A673 (cell line): ENCODE measurements around the gene HOXC5. TPM values are rescaled to one million over a fixed set of nuclear protein-coding genes. Genes with fewer than 3 reads are reported as not detected.

Source experiments
- BruUV-seq: library from RNA; stranded (reverse); fragments of 400-500 nt; replicated peaks from 2 replicates; lab custom pipeline; 2021; lab: Mats Ljungman, UMichigan
- CTCF ChIA-PET: fragments of 300-600 bp; sonication (Branson Sonifier 250); formaldehyde crosslinking; loops from one replicate; lab custom pipeline; 2022; ENCODE audit warnings: antibody characterized with exemption; lab: Charles Lee
- POLR2A ChIA-PET: fragments of 300-600 bp; sonication (Branson Sonifier 250); formaldehyde crosslinking; loops from one replicate; lab custom pipeline; 2022; ENCODE audit warnings: antibody characterized with exemption; ENCODE audit not compliant: low non-redundant PET; lab: Charles Lee
- DNase-seq: peaks from one replicate; pipeline ENCODE4 v3.0.0-alpha.2; 2015; ENCODE audit warnings: low spot score
- H3K27ac ChIP-seq: fragments of 200-600 bp; sonication (generic); 2 replicates; pipeline ENCODE4 v1.5.1; 2016; ENCODE audit warnings: mixed run types, low read depth, mild to moderate bottlenecking, mixed read lengths, antibody characterized with exemption, low read length; ENCODE audit not compliant: poor library complexity, severe bottlenecking
- H3K27me3 ChIP-seq: fragments of 200-600 bp; sonication (generic); replicated peaks from 2 replicates; pipeline ENCODE4 v1.6.1; 2017; ENCODE audit warnings: mixed run types, low read depth, mild to moderate bottlenecking, mixed read lengths, antibody characterized with exemption, low read length; ENCODE audit not compliant: insufficient read depth, poor library complexity
- H3K36me3 ChIP-seq: fragments of 200-600 bp; sonication (generic); 2 replicates; pipeline ENCODE4 v1.6.1; 2016; ENCODE audit warnings: mixed run types, mild to moderate bottlenecking, mixed read lengths, antibody characterized with exemption, low read length; ENCODE audit not compliant: insufficient read depth, poor library complexity, severe bottlenecking
- H3K4me1 ChIP-seq: fragments of 200-600 bp; sonication (generic); 2 replicates; pipeline ENCODE4 v1.6.1; 2017; ENCODE audit warnings: mixed run types, mild to moderate bottlenecking, mixed read lengths, antibody characterized with exemption, low read length; ENCODE audit not compliant: insufficient read depth, poor library complexity, severe bottlenecking
- H3K4me3 ChIP-seq: fragments of 200-600 bp; sonication (generic); 2 replicates; pipeline ENCODE4 v1.5.1; 2016; ENCODE audit warnings: low read depth, mixed run types, mild to moderate bottlenecking, mixed read lengths, low read length; ENCODE audit not compliant: poor library complexity, severe bottlenecking
- H3K9me3 ChIP-seq: fragments of 200-600 bp; sonication (generic); 2 replicates; pipeline ENCODE4 v1.6.1; 2016; ENCODE audit warnings: mixed run types, low read depth, mild to moderate bottlenecking, mixed read lengths, antibody characterized with exemption, low read length; ENCODE audit not compliant: poor library complexity, severe bottlenecking
- EZH2 ChIP-seq: fragments of 200-600 bp; sonication (generic); IDR thresholded peaks from 2 replicates; pipeline ENCODE4 v1.6.1; 2017; ENCODE audit warnings: borderline replicate concordance, low read depth, mild to moderate bottlenecking, mixed read lengths, antibody characterized with exemption, low read length; ENCODE audit not compliant: poor library complexity, severe bottlenecking
- intact Hi-C: fragments of 100-400 bp; cut with micrococcal nuclease; formaldehyde crosslinking; loops from one replicate; pipeline ENCODE4 v1.10.0; 2022; ENCODE audit not compliant: unreplicated experiment
- total RNA-seq: library from RNA; stranded (reverse); gene quantifications from 2 replicates; pipeline ENCODE4 v1.2.3, GENCODE V29; 2021
- TF ChIP-seq, protein P1 (sequence below): fragments of 300-800, 200-600 bp; sonication (generic); conservative IDR thresholded peaks from 2 replicates; pipeline ENCODE4 v1.5.1; 2017; ENCODE audit warnings: low read depth, mild to moderate bottlenecking, antibody characterized with exemption, low read length, moderate library complexity, mixed read lengths

The HOXC5 gene
- total RNA-seq, 1 experiment from 2014 or later, result 1.9 TPM

DNA sequence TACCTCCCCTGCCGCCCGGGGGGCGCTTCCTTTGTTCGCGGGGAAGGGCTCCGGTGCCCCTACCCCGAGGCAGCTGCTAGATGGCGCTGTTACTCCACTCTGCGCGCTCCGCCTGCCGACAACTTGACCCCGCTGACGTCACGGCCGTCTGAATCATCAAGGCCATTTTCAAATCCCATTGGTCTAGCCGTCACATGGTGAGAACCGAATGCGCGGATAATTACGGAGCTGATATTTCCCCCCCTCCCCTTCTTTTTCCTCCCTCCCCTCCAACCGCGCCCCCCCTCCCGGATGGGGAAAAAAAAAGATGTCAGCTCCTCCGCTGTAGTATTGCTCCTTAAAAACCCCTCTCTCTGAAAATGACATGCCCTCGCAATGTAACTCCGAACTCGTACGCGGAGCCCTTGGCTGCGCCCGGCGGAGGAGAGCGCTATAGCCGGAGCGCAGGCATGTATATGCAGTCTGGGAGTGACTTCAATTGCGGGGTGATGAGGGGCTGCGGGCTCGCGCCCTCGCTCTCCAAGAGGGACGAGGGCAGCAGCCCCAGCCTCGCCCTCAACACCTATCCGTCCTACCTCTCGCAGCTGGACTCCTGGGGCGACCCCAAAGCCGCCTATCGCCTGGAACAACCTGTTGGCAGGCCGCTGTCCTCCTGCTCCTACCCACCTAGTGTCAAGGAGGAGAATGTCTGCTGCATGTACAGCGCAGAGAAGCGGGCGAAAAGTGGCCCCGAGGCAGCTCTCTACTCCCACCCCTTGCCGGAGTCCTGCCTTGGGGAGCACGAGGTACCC, 47.8 kb upstream of the HOXC5 start, which contains the start of gene HOXC10:
Gene HOXC10, plus strand, starts transcription at position 246 of the 791 bp plus-strand sequence. Its CDS starts 114 bp downstream, at position 360.
- Histone ChIP-seq H3K4me3 (peak within 1 kb of the TSS; percentile 72), H3K4me1 (peaks cover 43% of the 10 kb centered on the region), H3K36me3 (no peaks in the 10 kb centered on the region), H3K9me3 (no peaks in the 10 kb centered on the region), H3K27me3 (no peaks in the 10 kb centered on the region), H3K27ac (peak within 1 kb of the TSS; percentile 81)
- ChIA-PET CTCF (interaction anchor here (0.5 to 3.4 kb wide), 28 partner anchors 9 to 395 kb away, joined by 3 to 32 read pairs (median 6); partner anchors contain the start of genes HOXC5, HOXC8, HOXC9 and SMUG1), POLR2A (interaction anchor here (0.5 to 0.6 kb wide), 4 partner anchors 21 to 308 kb away, joined by 3 to 15 read pairs (median 4); no protein-coding TSS in a partner anchor)
- intact Hi-C loops, result loop anchor here (1.0 to 10.0 kb wide), 5 partner anchors 218 to 390 kb away; no protein-coding TSS in a partner anchor
- TF ChIP-seq, protein P1, sequence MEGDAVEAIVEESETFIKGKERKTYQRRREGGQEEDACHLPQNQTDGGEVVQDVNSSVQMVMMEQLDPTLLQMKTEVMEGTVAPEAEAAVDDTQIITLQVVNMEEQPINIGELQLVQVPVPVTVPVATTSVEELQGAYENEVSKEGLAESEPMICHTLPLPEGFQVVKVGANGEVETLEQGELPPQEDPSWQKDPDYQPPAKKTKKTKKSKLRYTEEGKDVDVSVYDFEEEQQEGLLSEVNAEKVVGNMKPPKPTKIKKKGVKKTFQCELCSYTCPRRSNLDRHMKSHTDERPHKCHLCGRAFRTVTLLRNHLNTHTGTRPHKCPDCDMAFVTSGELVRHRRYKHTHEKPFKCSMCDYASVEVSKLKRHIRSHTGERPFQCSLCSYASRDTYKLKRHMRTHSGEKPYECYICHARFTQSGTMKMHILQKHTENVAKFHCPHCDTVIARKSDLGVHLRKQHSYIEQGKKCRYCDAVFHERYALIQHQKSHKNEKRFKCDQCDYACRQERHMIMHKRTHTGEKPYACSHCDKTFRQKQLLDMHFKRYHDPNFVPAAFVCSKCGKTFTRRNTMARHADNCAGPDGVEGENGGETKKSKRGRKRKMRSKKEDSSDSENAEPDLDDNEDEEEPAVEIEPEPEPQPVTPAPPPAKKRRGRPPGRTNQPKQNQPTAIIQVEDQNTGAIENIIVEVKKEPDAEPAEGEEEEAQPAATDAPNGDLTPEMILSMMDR, result peak; percentile 80
- TF ChIP-seq EZH2, result no peak
- DNase-seq, result peak; percentile 99
- no TSS peak for BruUV-seq

DNA sequence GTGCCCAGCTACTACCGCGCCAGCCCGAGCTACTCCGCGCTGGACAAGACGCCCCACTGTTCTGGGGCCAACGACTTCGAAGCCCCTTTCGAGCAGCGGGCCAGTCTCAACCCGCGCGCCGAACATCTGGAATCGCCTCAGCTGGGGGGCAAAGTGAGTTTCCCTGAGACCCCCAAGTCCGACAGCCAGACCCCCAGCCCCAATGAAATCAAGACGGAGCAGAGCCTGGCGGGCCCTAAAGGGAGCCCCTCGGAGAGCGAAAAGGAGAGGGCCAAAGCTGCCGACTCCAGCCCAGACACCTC, 47.2 kb upstream of the HOXC5 start:
- intact Hi-C loops, result loop anchor here (2.0 to 10.0 kb wide), 2 partner anchors 221 to 389 kb away; no protein-coding TSS in a partner anchor
- TF ChIP-seq EZH2, result no peak
- TF ChIP-seq, protein P1, result no peak

DNA sequence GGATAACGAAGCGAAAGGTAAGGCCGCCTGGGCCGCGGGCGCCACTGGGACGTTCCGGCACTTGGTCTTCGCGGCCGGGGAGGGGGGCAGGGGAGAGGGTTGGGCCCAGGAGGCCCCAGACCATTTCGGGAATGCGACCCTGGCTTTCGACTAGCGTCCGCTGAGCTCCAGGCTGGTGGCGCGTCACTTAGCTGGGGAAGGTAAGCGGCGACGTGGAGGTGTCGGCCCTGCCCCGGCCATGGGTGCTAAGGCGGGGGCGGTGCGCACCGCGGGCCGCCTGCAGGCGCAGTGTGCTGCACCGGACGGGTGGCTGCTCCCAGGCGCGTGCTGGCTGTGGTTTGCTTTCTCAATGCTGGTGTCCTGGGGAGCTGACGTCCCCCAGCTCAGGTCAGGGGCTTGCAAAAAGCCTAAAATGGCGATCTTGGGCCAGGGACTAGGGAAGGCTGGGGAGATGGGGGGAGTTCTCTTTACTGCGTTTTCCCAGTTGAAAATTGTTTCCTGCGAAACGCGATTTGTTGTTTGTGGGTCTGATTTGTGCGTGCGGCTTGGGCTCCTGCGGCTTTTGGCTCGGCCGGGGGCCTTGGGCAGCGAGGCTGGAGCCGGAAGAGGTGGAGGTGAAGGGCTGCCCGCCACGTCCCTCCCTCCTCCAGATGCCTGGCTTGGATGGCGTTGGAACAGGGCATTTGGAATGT, 46.7 kb upstream of the HOXC5 start:
- intact Hi-C loops, result loop anchor here (2.0 to 10.0 kb wide), 2 partner anchors 221 to 389 kb away; no protein-coding TSS in a partner anchor
- TF ChIP-seq, protein P1, result no peak
- no peak for TF ChIP-seq EZH2
- H3K4me3 ChIP-seq, result peak overlapping the region; percentile 72
- H3K36me3 ChIP-seq, result no peaks in the 10 kb centered on the region
- DNase-seq, result no peak
- no peaks in the 10 kb centered on the region for H3K9me3 ChIP-seq
- BruUV-seq, result no TSS peak
- peaks cover 49% of the 10 kb centered on the region for H3K4me1 ChIP-seq
- peak overlapping the region; percentile 81 for H3K27ac ChIP-seq
- H3K27me3 ChIP-seq, result no peaks in the 10 kb centered on the region
- ChIA-PET CTCF (interaction anchor here (0.7 to 3.4 kb wide), 10 partner anchors 9 to 243 kb away, joined by 3 to 32 read pairs (median 10); partner anchors contain the start of genes HOXC8 and SMUG1), POLR2A (interaction anchor here (0.7 kb wide), 1 partner anchor 204 kb away, joined by 3 read pairs; no protein-coding TSS in a partner anchor)

More for the DNA sequence above, 47.2 kb upstream of the HOXC5 start:
- H3K27me3 ChIP-seq, result no peaks in the 10 kb centered on the region
- no peaks in the 10 kb centered on the region for H3K9me3 ChIP-seq
- ChIA-PET POLR2A (interaction anchor here (0.7 kb wide), 1 partner anchor 205 kb away, joined by 3 read pairs; no protein-coding TSS in a partner anchor), CTCF (interaction anchor here (0.8 to 3.4 kb wide), 14 partner anchors 10 to 242 kb away, joined by 3 to 32 read pairs (median 10); partner anchors contain the start of genes HOXC5, HOXC8, HOXC9 and SMUG1)
- H3K4me3 ChIP-seq, result peak overlapping the region; percentile 72
- no peaks in the 10 kb centered on the region for H3K36me3 ChIP-seq
- no peak for DNase-seq
- H3K4me1 ChIP-seq, result peaks cover 44% of the 10 kb centered on the region
- BruUV-seq, result no TSS peak
- H3K27ac ChIP-seq, result peak overlapping the region; percentile 81
